GM21576 (cell line): ENCODE results near the gene ISLR2.

Experiments used
- ATAC-seq: cut with Tn5 transposase; IDR thresholded peaks from one replicate; pipeline ENCODE4 v1.9.1; 2021; ENCODE audit warnings: mild to moderate bottlenecking, moderate library complexity; ENCODE audit not compliant: unreplicated experiment

The ISLR2 gene

DNA sequence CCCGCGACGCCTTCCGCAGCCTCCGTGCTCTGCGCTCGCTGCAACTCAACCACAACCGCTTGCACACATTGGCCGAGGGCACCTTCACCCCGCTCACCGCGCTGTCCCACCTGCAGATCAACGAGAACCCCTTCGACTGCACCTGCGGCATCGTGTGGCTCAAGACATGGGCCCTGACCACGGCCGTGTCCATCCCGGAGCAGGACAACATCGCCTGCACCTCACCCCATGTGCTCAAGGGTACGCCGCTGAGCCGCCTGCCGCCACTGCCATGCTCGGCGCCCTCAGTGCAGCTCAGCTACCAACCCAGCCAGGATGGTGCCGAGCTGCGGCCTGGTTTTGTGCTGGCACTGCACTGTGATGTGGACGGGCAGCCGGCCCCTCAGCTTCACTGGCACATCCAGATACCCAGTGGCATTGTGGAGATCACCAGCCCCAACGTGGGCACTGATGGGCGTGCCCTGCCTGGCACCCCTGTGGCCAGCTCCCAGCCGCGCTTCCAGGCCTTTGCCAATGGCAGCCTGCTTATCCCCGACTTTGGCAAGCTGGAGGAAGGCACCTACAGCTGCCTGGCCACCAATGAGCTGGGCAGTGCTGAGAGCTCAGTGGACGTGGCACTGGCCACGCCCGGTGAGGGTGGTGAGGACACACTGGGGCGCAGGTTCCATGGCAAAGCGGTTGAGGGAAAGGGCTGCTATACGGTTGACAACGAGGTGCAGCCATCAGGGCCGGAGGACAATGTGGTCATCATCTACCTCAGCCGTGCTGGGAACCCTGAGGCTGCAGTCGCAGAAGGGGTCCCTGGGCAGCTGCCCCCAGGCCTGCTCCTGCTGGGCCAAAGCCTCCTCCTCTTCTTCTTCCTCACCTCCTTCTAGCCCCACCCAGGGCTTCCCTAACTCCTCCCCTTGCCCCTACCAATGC lies 45.1 kb downstream of the ISLR2 start:
- ATAC-seq = no peak

DNA sequence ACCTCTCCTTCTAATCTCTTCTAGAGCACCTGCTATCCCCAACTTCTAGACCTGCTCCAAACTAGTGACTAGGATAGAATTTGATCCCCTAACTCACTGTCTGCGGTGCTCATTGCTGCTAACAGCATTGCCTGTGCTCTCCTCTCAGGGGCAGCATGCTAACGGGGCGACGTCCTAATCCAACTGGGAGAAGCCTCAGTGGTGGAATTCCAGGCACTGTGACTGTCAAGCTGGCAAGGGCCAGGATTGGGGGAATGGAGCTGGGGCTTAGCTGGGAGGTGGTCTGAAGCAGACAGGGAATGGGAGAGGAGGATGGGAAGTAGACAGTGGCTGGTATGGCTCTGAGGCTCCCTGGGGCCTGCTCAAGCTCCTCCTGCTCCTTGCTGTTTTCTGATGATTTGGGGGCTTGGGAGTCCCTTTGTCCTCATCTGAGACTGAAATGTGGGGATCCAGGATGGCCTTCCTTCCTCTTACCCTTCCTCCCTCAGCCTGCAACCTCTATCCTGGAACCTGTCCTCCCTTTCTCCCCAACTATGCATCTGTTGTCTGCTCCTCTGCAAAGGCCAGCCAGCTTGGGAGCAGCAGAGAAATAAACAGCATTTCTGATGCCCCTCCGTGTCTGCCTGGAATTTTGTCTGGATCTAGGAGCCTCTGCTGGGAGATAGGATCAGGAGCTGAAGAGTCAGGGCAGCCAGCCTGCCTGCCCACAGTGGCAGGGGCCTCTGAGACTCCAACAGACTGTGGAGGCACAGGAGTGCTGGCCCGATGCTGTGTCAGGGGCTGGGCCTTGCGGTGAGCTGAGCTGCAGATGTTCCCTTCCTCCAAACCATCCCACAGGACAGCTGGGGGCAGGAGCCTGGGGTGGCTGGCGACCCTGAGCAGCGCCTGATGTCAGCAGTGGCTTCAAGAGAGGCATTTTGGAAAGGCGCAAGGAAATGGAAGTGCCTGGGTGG lies 46.2 kb downstream of the ISLR2 start:
- ATAC-seq = no peak

DNA sequence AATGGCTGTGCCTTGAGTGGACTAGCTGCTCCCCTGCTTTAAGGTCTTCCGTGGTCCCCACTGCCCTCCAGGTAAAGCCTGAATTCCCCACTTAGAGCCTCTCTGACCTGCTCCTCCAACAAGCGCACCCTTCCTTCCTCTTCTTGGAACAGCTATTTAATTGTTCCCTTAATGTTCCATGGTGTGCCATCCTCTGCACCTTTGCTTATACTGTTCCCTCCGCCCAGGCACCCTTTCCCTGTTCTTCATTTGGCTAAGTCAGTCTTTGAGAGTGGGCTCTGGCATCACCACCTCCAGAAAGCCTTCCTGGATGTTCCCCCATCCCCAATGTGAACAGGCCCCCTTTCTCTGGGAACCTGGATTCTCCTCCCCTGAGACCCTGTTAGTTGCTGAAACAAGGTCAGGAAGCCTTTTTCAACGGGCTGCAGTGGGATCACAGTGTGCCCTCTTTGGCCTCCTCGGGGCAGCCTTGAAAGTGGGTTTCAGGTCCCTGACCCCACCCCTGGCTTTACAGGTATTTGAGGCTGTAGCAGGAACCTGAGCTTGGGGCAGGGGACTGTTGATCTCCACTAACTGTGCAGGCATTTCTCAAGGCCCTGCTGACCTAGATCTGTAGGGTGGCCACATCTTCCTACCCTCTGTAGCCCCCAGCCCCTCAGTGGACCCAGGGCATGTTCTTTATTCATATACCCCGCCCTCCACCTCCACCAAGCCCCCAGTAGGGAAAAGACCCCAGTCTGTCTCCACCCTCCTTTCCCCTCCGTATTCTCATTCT lies 48.1 kb downstream of the ISLR2 start:
- no peak for ATAC-seq

DNA sequence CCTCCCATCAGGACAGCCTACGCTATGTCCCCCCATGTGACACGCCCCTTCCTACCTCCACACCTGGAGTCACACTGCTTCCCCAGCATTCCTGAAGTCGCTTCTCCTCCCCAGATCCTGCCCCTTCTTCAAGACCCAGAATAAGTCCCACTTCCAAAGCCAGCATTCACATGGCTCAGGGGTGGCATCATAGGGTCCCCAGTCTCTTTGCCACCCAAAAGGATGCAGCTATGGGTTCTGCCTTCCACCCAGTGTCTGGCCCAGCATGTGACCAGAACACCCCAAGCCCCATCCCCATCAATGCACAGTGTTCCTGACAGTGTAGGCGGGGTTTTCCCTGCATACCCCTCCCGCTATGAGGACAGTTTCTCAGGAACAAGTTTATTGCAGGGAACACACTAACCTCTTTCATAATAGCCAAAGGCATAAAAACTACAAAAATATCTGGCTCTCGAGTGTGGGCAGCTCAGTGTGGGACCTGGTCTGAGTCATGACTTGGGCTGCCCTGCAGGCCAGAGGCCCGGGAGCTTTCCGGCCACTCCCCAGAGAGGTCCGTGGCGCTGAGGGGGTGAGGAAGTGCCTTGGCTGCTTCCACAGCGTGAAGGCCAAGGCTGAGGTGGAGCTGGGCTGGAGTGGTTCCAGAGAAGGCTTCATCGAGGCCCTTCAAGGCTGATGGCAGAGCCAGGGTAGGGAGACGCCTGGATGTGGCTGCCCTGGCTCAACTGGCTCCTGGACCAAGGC lies 48.9 kb downstream of the ISLR2 start:
- ATAC-seq = no peak

DNA sequence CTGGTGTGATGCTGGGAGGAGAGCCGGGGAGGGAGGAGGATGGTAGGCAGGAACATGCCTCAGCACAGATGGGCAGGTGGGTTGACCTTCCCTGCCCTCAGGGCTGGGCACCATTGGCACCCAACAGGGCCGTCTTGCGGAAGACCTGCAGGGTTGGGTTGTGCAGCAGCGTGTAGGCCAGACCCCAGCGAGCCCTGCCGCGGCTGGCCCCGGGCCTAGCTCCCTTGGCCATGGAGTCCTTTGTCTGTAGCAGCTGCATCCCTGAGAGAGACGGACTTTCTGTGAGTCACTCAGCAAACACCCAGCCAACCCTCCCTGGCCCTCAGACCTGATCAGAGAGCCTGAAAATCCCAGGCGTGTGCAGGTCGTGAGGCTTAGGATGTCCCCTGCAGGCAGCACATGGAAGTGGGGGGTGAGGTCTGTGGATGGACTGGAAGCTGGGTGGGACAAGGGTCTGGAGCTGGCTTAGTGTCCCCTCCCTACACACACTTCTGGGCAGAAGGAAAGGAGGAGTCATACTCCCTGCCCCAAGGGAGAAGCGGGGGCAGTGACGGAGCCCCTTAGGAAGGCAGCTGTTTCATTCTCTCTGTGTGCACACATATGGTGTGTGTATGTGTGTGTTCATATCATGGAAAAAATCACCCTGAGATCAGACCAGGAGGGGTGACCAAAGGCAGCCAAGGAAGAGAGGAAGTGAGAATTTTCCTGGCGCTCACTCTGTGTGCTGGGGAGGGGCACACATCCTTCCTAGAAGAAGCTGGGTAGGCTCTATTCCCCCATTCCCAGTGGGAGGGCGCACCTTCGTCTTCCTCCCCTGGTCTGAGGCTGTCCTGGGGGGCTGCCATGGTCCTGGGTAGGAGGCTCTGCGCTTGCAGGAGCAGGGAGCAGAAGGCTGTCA lies 49.8 kb downstream of the ISLR2 start:
- no peak for ATAC-seq

DNA sequence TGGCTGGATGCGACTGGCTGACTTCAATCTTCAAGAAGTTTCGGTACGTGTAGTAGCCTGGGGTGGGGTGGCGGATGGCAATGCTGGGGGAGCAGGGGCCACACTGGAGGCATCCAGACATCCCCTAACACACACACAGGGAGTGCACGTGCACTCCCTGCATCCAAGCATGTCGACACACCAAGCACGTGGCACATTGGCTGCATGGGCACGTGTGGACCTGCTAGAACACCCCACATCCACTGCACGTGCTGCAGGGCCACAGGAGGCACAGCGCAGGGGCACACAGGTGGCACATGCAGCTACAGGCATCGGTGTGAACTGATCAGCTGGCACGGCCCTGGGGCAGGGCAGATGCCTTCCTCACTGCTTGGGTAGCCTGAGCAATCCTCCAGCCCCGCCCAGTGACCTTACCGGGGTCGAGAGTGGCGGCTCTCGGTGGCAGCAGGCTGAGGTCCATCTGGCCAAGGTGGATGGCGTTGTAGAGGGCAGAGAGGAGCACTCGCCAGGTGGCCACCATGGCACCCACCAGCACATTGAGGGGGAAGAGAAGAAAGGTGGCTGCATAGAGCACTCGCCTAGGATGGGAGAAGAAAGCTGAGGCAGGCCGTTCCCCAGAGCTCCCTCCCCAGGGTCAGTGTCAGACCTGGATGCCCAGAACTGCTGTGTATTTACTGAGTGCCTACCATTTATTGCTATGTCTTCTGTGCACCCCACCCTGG lies 50.7 kb downstream of the ISLR2 start:
- no peak for ATAC-seq

DNA sequence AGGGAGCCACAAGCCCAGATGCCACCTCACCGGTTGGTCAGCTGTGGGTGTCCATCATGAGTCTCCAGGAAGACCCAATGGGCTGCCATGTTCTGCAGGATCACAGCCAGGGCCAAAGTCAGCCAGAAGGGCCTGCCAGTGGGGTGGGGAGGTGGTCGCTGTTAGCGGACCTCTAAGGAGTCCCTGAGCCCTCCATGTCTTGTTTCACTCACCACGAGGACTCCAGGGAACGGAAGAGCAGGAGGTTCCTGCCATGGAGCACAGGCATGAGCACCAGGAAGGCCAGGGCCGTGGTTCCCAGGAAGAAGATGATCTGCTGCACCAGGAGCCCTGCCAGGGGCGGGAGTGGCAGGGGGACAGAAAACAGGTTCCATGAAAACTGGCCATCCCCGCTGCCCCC lies 51.7 kb downstream of the ISLR2 start:
- ATAC-seq = no peak

DNA sequence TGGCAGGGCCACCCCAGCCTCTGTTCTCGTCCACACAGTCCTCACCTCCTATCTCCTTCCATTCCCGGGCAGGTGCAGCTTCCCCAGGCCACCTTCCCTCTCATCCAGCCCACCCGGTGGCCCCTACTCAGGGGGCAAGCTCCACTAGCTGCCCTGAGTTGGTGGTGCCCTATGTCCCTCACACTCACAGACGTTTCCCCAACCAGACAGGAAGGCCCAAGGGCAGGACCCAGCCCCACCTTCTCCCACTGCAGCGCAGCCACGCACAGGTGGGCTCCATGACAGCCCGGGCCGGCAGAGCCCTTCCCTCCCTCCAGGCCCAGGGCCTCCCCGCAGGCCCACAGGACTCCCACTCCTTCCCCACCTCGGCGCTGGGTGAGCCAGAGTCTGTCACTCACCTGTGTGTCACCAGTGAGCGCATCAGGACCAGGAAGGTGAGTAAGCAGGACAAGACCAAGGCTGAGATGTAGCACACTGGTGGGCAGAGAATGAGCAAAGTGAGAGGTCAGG lies 54.3 kb downstream of the ISLR2 start:
- no peak for ATAC-seq

DNA sequence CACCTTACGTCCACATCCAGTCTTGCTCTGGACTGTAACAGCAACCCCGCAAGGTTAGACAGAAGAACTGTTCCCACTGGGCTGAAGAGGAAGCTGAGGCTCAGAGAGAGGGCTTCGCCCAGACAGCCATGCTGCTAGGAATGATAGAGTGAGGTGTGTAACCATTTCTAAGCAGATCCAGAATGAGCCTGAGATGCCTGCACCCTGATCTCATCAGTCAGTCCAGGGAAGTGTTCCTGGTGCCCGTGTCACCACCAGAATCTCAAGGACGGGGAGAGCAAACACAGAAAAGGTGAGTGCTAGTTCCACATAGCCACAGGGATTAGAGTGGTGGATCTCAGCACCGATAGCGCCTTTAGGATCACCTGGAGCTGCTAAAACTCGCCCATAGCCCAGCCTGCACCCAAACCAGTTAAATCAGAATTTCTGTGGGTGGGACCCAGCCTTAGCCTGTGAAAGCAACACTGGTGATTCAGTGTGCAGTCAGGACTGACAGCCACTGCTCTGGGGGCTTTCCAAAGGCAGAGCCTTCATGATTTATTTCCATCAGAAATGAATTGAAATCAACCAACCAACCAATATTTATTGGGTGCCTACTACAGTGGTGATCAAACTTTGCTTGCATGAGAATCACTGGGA lies 55.4 kb downstream of the ISLR2 start:
- ATAC-seq = no peak
